HG02852 (cell line): ENCODE measurements around the gene CTNNA3.

Experiments used
- ATAC-seq: cut with Tn5 transposase; IDR thresholded peaks from one replicate; pipeline ENCODE4 v1.9.1; 2021; ENCODE audit warnings: mild to moderate bottlenecking, moderate library complexity; ENCODE audit not compliant: unreplicated experiment

Gene CTNNA3

GRCh38 chr10:66283874-66284464 lies 1412.0 kb downstream of the CTNNA3 start:
- no peak for ATAC-seq

GRCh38 chr10:66283064-66283463 lies 1412.9 kb downstream of the CTNNA3 start:
- ATAC-seq: no peak

GRCh38 chr10:66281327-66281726 lies 1414.7 kb downstream of the CTNNA3 start:
- no peak for ATAC-seq

- no peak for ATAC-seq
Measured at GRCh38 chr10:66277481-66277880, 1418.5 kb downstream of the CTNNA3 start.

- ATAC-seq: no peak
Measured at GRCh38 chr10:66273966-66274519, 1422.0 kb downstream of the CTNNA3 start.

- no peak for ATAC-seq
Measured at GRCh38 chr10:66265398-66265797, 1430.6 kb downstream of the CTNNA3 start.

- ATAC-seq: peak; percentile 57
Measured at GRCh38 chr10:66259836-66260235, 1436.2 kb downstream of the CTNNA3 start.

GRCh38 chr10:66258693-66259092 lies 1437.3 kb downstream of the CTNNA3 start:
- ATAC-seq: peak; percentile 44

- no peak for ATAC-seq
Measured at GRCh38 chr10:66257801-66258200, 1438.2 kb downstream of the CTNNA3 start.

GRCh38 chr10:66252986-66253385 lies 1443.0 kb downstream of the CTNNA3 start:
- ATAC-seq: no peak

- no peak for ATAC-seq
Measured at GRCh38 chr10:66246177-66246576, 1449.8 kb downstream of the CTNNA3 start.

- ATAC-seq: no peak
Measured at GRCh38 chr10:66244953-66245352, 1451.0 kb downstream of the CTNNA3 start.

- no peak for ATAC-seq
Measured at GRCh38 chr10:66242885-66243284, 1453.1 kb downstream of the CTNNA3 start.

GRCh38 chr10:66239062-66239461 lies 1456.9 kb downstream of the CTNNA3 start:
- no peak for ATAC-seq

GRCh38 chr10:66238343-66238742 lies 1457.7 kb downstream of the CTNNA3 start:
- ATAC-seq: no peak

- ATAC-seq: no peak
Measured at GRCh38 chr10:66234872-66235271, 1461.1 kb downstream of the CTNNA3 start.

GRCh38 chr10:66228887-66229286 lies 1467.1 kb downstream of the CTNNA3 start:
- ATAC-seq: no peak

- ATAC-seq: no peak
Measured at GRCh38 chr10:66223656-66224055, 1472.3 kb downstream of the CTNNA3 start.

GRCh38 chr10:66222462-66223046 lies 1473.4 kb downstream of the CTNNA3 start:
- ATAC-seq: no peak

GRCh38 chr10:66218981-66219587 lies 1476.9 kb downstream of the CTNNA3 start:
- ATAC-seq: no peak

GRCh38 chr10:66218289-66218688 lies 1477.7 kb downstream of the CTNNA3 start:
- no peak for ATAC-seq

- ATAC-seq: no peak
Measured at GRCh38 chr10:66215920-66216319, 1480.1 kb downstream of the CTNNA3 start.
